Right hindlimb (tissue), 1 donor: ENCODE results near the gene SLC10A7.

Source experiments
- DNase-seq: peaks from one replicate; pipeline ENCODE4 v3.0.0-alpha.2; 2018

Gene SLC10A7

DNA sequence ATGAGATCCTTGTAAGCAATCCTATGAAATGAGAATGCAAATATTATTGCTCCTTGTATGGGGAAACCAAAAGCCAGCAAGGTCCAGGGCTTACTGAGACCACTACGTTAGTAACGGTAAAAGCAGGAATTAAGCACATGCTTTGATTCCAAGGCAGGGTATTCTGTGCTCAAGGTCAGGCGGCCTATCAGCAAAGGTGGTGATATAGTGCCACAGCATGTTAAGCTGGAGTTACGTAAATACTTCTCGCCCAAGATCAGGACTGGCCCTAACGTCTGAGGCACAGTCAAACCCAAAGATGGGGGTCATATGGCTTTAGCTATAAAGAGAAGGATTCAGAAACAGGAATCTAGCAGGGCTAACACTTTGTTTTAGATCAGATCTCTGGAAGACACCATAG lies 27.6 kb downstream of the SLC10A7 start:
- no peak for DNase-seq

DNA sequence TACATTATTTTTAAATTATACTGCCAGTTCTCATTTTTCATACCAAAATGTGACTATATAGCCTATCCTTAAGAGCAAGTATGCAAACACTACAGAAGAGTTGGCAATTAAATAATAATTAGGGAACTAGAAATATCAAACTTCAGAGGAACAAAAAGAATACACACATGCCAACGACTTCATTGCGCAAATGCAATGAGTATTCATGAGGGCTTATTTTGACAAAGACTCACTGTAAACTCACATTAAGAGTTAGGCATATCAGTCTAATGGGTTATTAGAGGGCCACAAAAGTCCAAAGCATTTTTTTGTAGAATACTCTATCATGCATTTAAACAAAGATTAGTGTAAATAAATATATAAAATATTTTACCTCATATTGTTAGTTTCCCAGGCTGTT lies 31.6 kb downstream of the SLC10A7 start:
- DNase-seq: no peak

GRCh38 chr4:146488495-146489174 lies 33.1 kb downstream of the SLC10A7 start:
- DNase-seq: no peak

DNA sequence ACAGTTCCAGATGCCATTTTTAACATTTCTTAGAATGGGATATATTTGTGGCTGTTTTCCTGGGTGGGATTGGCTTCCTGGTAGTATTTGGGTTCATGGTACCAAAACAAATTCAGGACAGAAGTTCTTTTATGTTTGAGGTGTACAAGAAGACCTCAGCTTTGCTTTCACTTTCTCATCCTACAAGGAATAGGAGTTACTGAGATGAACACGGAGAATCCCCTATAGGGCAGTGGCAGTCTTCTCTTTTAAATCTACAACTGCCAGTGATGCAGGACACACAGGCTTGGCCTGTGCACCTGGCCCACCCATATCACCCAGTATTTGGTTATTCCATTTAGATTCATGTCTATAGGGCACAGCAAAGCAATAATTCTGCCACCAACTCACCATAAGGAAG lies 35.2 kb downstream of the SLC10A7 start:
- no peak for DNase-seq

DNA sequence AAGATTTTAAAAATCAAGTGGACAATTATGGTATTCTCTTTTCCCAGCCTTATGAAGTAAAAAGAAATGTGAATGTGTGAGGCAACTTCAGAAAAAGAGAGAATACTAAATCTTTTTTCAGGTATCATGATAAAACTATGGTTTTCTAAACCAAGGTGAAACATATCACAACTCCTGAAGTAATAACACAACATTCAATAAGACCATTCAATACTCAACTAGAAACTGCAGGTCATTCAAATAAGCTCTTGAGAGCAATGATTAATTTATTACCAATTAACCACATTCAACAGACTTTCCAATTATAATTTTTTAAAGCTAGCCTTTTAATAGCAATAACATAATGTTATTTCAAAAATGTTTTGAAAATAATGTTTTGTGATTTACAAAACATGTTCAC lies 35.8 kb downstream of the SLC10A7 start:
- DNase-seq: no peak

DNA sequence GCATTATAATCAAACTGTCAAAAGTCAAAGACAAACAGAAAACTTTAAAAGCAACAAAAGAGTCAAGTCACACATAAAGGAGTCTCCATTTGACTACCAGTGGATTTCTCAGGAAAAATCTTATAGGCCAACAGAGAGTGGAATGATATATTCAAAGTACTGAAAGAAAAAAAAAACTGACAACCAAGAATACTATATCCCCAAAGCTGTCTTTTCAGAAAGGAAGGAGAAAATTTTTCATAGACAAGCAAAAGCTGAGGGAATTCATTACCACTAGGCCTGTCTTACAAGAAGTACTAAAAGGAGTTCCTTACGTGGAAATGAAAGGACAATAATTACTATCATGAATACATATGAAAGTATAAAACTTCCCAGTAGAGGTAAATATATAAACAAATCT lies 39.0 kb downstream of the SLC10A7 start:
- no peak for DNase-seq

- DNase-seq: no peak
Observed at GRCh38 chr4:146481246-146481645, 40.5 kb downstream of the SLC10A7 start.

GRCh38 chr4:146478009-146478408 lies 43.7 kb downstream of the SLC10A7 start:
- no peak for DNase-seq

DNA sequence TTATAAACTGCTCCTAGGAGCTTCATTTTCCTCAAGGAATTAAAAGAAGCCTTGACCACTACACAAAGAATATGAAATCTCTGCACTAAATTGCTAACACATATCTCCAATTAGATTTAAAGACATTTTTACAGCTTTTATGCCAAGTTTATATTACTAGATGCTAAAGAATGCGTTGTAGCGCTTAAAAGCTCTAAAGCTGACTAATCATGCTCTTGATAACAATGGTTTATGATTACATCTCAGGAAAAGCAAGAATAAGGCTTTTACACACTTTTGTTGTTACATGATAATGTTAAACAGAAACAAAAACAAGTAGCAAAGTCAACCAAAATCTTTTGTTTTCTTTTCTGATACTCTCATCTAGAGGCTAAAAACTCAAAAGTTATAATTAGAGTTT lies 44.7 kb downstream of the SLC10A7 start:
- DNase-seq: no peak

GRCh38 chr4:146472404-146472803 lies 49.3 kb downstream of the SLC10A7 start:
- no peak for DNase-seq

DNA sequence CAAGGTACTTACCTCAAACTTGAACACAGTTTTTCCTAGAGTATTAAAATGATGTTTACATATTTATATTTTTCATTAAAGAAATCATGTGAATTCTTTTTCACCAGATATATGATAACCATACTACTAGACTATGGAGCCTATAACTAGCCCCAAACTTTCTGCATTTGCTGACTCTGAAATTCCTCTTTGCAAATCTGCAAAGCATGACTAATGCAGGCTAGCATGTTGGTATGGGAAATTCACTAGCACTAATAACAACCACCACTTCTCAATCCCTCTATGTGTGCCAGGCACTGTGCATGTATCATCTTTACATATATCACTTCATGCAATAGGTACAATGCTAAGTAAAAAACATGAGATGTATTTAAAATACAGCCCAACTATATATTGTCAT lies 51.1 kb downstream of the SLC10A7 start:
- no peak for DNase-seq

DNA sequence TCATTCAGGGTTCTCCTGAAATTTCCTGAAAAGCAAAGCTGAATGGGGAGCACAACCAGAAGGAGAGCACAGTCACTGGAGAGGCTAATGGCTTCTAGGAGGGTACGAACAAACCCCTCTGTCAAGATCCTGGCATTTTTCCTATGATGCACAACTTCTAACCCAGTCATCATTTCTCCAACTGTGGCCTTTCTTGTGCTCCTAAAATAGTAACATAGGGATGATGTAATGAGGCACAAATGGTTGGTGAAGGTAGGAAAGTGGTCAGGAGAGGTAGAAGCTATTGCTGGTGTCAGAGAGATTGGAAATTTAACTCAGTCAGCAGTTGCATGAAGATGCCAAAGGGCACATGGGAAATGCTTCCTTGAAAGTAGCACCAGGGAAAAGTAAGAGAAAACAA lies 52.7 kb downstream of the SLC10A7 start:
- DNase-seq: no peak

GRCh38 chr4:146465628-146466027 lies 56.1 kb downstream of the SLC10A7 start:
- DNase-seq: no peak

GRCh38 chr4:146462251-146462650 lies 59.5 kb downstream of the SLC10A7 start:
- no peak for DNase-seq

GRCh38 chr4:146458594-146458993 lies 63.1 kb downstream of the SLC10A7 start:
- DNase-seq: no peak

GRCh38 chr4:146456681-146457080 lies 65.1 kb downstream of the SLC10A7 start:
- no peak for DNase-seq

- DNase-seq: no peak
Observed at GRCh38 chr4:146453181-146453807, 68.4 kb downstream of the SLC10A7 start.

DNA sequence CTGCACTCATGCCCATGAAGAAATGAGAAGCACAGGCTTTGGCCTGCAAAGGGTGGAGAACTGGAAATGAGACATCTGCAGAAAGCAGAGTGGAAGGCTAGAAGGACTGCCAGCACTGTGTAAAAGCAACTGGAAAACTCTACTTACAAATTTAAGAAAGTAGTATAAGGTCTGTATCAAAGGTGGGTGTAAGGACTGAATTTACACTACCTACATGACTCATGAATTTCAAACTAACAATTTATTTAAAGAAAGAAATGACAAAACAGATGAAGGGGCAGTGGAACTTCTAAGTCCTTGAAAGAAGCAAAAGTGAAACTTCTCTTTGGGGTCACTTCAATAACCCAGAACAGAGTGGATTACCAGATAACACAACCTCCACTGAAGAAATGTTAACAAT lies 71.2 kb downstream of the SLC10A7 start:
- DNase-seq: no peak

- no peak for DNase-seq
Observed at GRCh38 chr4:146446555-146446954, 75.2 kb downstream of the SLC10A7 start.

DNA sequence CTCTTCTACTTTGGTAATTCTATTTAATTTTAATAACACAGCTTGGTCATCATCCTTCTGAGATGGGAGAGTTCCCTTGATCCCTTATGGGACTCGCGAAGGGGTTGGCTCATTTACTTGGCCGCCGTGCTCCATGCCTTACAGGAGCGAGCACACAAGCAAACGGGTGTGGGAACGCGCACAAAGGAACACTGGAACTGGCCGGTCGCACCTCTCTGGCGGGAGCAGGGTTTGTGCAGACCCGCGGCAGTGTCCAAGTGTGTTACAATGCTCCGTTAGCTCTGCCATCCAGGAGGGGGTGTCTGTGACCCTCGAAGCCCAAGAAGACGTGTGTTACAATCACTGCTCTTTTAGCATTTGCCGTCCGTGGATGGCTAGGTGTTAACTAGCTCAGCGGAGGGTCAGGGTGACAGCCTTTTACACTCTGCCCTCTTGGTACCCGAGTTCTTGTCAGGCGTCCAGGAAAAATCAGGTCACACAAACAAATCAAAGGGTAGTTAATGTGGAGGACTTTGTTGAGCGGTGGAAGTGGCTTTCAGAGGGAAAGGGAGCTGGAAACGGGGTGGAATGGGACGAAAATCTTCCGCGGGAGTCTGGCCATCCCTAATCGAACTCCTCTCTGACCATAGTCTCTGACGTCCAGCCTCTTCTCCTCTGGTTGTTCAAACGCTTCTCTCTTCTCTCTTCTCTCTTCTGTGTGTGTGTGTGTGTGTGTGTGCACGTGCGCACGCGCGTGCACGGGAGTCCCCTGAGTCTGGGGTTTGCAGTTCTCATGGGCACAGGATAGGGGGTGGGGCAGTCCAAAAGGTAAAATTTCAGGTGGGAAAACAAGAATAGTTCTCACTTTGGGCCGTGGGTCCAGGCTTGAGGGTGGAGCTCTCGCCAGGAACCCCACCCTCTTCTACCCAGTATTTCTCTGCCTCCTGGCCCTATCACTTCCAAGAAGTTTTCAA lies 76.3 kb downstream of the SLC10A7 start:
- no peak for DNase-seq

DNA sequence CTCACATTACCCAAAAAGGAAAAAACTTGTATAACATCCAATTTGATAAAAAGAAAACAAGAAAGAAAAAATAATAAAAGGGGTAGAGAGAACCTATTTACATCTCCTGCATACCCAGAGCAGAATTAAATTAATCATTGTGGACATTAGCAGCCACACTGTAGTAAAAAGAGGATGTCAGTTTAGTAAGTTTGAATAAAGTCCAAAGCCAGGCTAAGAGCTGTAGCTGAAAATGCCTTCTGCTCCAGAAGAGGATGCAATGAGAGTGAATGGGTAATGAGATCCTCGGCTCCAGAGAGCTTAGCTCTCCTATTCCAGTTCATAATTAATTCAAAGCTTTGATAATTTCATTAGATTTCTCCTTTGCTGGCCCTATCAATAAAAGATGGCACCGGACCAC lies 78.2 kb downstream of the SLC10A7 start:
- DNase-seq: no peak

DNA sequence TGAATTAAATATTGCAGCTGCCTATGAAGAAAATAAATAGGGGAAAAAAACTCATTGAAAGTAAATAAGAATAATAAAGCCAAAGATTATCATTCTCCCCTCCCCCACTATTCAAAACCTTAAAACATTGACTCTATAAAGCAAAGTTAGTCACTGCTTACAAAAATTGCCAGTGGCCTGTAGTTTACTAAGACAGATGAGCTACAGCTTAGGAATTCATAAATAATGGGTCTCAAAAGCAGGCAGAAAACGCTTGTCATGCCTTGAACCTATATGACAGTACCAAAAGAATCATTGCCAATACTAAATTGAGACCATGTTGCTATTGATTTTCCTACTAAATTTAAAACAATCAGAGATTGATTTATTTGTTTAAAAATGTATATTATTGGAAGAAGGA lies 78.9 kb downstream of the SLC10A7 start:
- DNase-seq: no peak

GRCh38 chr4:146439999-146440398 lies 81.7 kb downstream of the SLC10A7 start:
- DNase-seq: no peak

DNA sequence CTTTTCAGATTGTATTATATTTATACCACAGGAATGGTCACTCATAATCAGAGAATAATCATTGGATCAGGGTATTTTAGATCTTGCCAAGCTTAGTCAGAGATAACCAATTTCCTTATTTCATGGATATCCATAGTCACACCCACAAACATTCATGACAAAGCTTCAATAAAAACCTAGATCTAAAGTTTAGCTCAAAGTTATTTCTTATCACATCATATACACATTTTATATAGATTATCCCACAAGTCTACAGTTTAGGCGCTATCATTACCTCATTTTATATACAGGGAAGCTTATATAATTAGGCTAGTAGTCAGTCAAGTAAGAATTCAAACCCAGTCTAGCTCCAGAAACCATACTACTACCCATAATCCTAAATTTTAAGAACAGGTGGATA lies 82.3 kb downstream of the SLC10A7 start:
- no peak for DNase-seq
